Endothelial cell of umbilical vein (primary cell): ENCODE measurements around the gene ERGIC1. TPM values are rescaled to one million over a fixed set of nuclear protein-coding genes. Genes with fewer than 3 reads are reported as not detected.

Source experiments
- BruUV-seq: library from RNA; stranded (reverse); fragments of 400-500 nt; replicated peaks from 2 replicates; lab custom pipeline; 2021; lab: Mats Ljungman, UMichigan
- CTCF ChIA-PET: fragments of 300-600, 350-600 bp; sonication (Branson Sonifier 250); formaldehyde crosslinking; loops from one replicate; lab custom pipeline; 2021; ENCODE audit warnings: antibody characterized with exemption, inconsistent platforms; lab: Charles Lee
- POLR2A ChIA-PET: fragments of 300-600, 350-600 bp; sonication (Branson Sonifier 250); formaldehyde crosslinking; loops from one replicate; lab custom pipeline; 2021; ENCODE audit warnings: antibody characterized with exemption, inconsistent platforms; lab: Charles Lee
- DNase-seq: peaks from one replicate; pipeline ENCODE4 v3.0.0-alpha.2; 2011; ENCODE audit warnings: low read depth, low spot score
- FAIRE-seq: peaks from 2 replicates; lab custom pipeline; 2011; peaks lifted over from hg19 to GRCh38; lab: Jason Lieb, UNC
- H2AFZ ChIP-seq: 2 replicates; pipeline ENCODE4 v1.6.0; 2012; ENCODE audit warnings: low read depth, low read length, control low read depth, inconsistent platforms
- H3K27ac ChIP-seq: 2 replicates; pipeline ENCODE4 v1.5.1; 2011; ENCODE audit warnings: low read depth, mild to moderate bottlenecking, control low read depth, low read length, moderate library complexity; ENCODE audit not compliant: insufficient read depth
- H3K27me3 ChIP-seq, 2 experiments: 2 replicates each; pipeline versions ENCODE4 v1.6.0 to v1.6.1; 2011; ENCODE audit warnings: low read length in 2 of 2, mixed read lengths in 1 of 2; ENCODE audit not compliant: control insufficient read depth in 2 of 2, insufficient read depth in 2 of 2
- H3K36me3 ChIP-seq, 2 experiments: 2 replicates in 1 of 2; 3 replicates in 1 of 2; pipeline ENCODE4 v1.5.1; 2011; ENCODE audit warnings: low read length in 2 of 2, mild to moderate bottlenecking in 1 of 2, moderate library complexity in 1 of 2; ENCODE audit not compliant: control insufficient read depth in 2 of 2, insufficient read depth in 2 of 2; ENCODE audit errors: extremely low read depth in 1 of 2
- H3K4me1 ChIP-seq: 3 replicates; pipeline ENCODE4 v1.5.1; 2011; ENCODE audit warnings: mild to moderate bottlenecking, low read length; ENCODE audit not compliant: control insufficient read depth, insufficient read depth; ENCODE audit errors: extremely low read depth
- H3K4me2 ChIP-seq: 2 replicates; pipeline ENCODE4 v1.6.1; 2011; ENCODE audit warnings: low read length, control low read depth, mixed read lengths; ENCODE audit not compliant: insufficient read depth
- H3K4me3 ChIP-seq, 3 experiments: fragments of 200-600 bp in 1 of 3; sonication (generic), shearing (Covaris generic) in 1 of 3; replicated peaks in 1 of 3; 2 replicates each; pipeline ENCODE4 v1.5.1; 2011 to 2016; ENCODE audit warnings: control low read depth in 3 of 3, low read length in 3 of 3, mild to moderate bottlenecking in 2 of 3, inconsistent platforms in 1 of 3, low read depth in 1 of 3, moderate library complexity in 1 of 3; ENCODE audit not compliant: insufficient read depth in 1 of 3
- H3K79me2 ChIP-seq: 2 replicates; pipeline ENCODE4 v1.6.0; 2012; ENCODE audit warnings: low read length, inconsistent platforms; ENCODE audit not compliant: control insufficient read depth, insufficient read depth
- H3K9ac ChIP-seq: replicated peaks from 2 replicates; pipeline ENCODE3; 2011; ENCODE audit warnings: low read length, control low read depth; ENCODE audit not compliant: insufficient read depth; ENCODE audit errors: extremely low read depth
- H3K9me1 ChIP-seq: replicated peaks from 3 replicates; pipeline ENCODE4 v1.6.0; 2011; ENCODE audit warnings: mild to moderate bottlenecking, low read length; ENCODE audit not compliant: control insufficient read depth, insufficient read depth; ENCODE audit errors: extremely low read depth
- H3K9me3 ChIP-seq: replicated peaks from 2 replicates; pipeline ENCODE4 v1.5.1; 2012; ENCODE audit warnings: low read length, inconsistent platforms; ENCODE audit not compliant: control insufficient read depth, insufficient read depth
- H4K20me1 ChIP-seq: replicated peaks from 2 replicates; pipeline ENCODE3; 2011; ENCODE audit warnings: mild to moderate bottlenecking, low read length; ENCODE audit not compliant: control insufficient read depth, insufficient read depth; ENCODE audit errors: extremely low read depth
- EZH2 ChIP-seq: IDR thresholded peaks from 2 replicates; pipeline ENCODE4 v1.6.1; 2012; ENCODE audit warnings: borderline replicate concordance, low read depth, mild to moderate bottlenecking, moderate library complexity, low read length, inconsistent platforms; ENCODE audit not compliant: severe bottlenecking
- FOS ChIP-seq: IDR thresholded peaks from 2 replicates; pipeline ENCODE4 v1.6.1; 2011; ENCODE audit warnings: mild to moderate bottlenecking, low read length, moderate library complexity, borderline replicate concordance; ENCODE audit not compliant: insufficient read depth
- GATA2 ChIP-seq: IDR thresholded peaks from 2 replicates; pipeline ENCODE4 v1.7.0; 2011; ENCODE audit warnings: low read depth, mild to moderate bottlenecking, moderate library complexity, mixed read lengths, low read length; ENCODE audit not compliant: insufficient read length, insufficient read depth
- JUN ChIP-seq: IDR thresholded peaks from 2 replicates; pipeline ENCODE4 v1.6.1; 2011; ENCODE audit warnings: borderline replicate concordance, low read depth; ENCODE audit not compliant: insufficient read length, insufficient read depth
- MYC ChIP-seq: IDR thresholded peaks from one replicate; pipeline ENCODE4 v1.6.1; 2011; ENCODE audit warnings: mild to moderate bottlenecking, low read depth, low read length
- POLR2A ChIP-seq: IDR thresholded peaks from 2 replicates; pipeline ENCODE4 v1.6.1; 2012; ENCODE audit warnings: low read depth, mild to moderate bottlenecking, control low read depth, low read length
- POLR2AphosphoS5 ChIP-seq: IDR thresholded peaks from 2 replicates; pipeline ENCODE4 v1.6.1; 2012; ENCODE audit warnings: low read depth, mild to moderate bottlenecking, control low read depth, low read length, moderate library complexity; ENCODE audit not compliant: insufficient read depth
- dilution Hi-C: fragments of 300-500 bp; cut with MboI; formaldehyde crosslinking; loops from one replicate; pipeline ENCODE4 v1.15.0; 2019; ENCODE audit warnings: low sequenced_read_pairs; ENCODE audit not compliant: extremely low pct_ligation_motif_present
- intact Hi-C: fragments of 100-400 bp; cut with micrococcal nuclease; formaldehyde crosslinking; loops from one replicate; pipeline ENCODE4 v1.10.0; 2022
- polyA plus RNA-seq, 4 experiments: library from polyadenylated mRNA; depleted of rRNA in 3 of 4; stranded (reverse) in 3 of 4; unstranded in 1 of 4; fragments of >200 nt; gene quantifications; 2 replicates each; pipeline versions ENCODE4 v1.2.1 to v1.2.3, GENCODE V29; 2011 to 2012; ENCODE audit warnings: missing spikeins in 1 of 4
- total RNA-seq: library from RNA; stranded (reverse); gene quantifications from 2 replicates; pipeline ENCODE4 v1.2.3, GENCODE V29; 2021
- TF ChIP-seq, protein P1 (sequence below), 2 donors: IDR thresholded peaks; 1 replicate in 1 of 2; 2 replicates in 1 of 2; pipeline ENCODE4 v1.5.1; 2011; ENCODE audit warnings: low read length in 2 of 2, mild to moderate bottlenecking in 2 of 2, moderate library complexity in 2 of 2, control low read depth in 1 of 2, inconsistent platforms in 1 of 2, low read depth in 1 of 2; ENCODE audit not compliant: insufficient read depth in 1 of 2; ENCODE audit errors: extremely low read depth in 1 of 2
- TF ChIP-seq, protein P2 (sequence below): IDR thresholded peaks from 2 replicates; pipeline ENCODE4 v1.6.1; 2011; ENCODE audit not compliant: insufficient read depth, insufficient read length

The ERGIC1 gene
- total and polyA plus RNA-seq, 2 donors (not counting 3 experiments of a cell fraction or from before 2014, with no cell fraction given) = 105 to 109 TPM

DNA sequence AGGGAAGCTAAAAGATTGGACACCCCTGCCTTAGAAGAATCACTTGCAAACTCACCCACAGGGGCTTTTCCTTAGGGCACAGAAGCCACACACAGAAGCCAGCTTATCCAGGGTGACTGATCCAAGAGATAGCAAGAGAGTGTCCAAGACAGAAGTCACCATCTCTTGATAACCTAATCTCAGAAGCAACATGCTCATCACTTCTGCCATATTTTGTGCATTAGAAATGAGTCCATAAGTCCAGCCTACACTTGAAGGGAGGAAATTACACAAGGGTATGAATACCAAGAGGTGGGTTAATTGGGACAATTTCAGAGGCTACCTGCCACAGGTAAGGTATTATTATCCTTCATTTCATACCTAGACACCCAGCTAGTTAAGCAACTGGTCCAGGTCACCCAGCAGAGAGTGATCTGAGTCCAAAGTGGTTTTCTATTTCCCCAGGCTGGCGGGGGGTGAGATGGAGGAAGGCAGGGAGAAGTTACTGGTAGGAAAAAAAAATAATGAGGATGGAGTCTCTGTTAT is 3.7 kb upstream of the ERGIC1 start:
- Histone ChIP-seq H3K9me1 (no peaks in the 10 kb centered on the region), H3K79me2 (peaks cover 11% of the 10 kb centered on the region), H3K27ac (no peak overlapping the region), H3K36me3 (no peaks in the 10 kb centered on the region), H3K9ac (no peak overlapping the region), H3K4me3 (no peak overlapping the region), H3K9me3 (peaks cover 3% of the 10 kb centered on the region), H4K20me1 (no peaks in the 10 kb centered on the region), H3K4me2 (no peak overlapping the region), H3K4me1 (peaks cover 2% of the 10 kb centered on the region), H3K27me3 (no peaks in the 10 kb centered on the region), H2AFZ (no peak overlapping the region)
- FAIRE-seq = no peak
- dilution Hi-C loops = no loop called here
- no TSS peak for BruUV-seq
- POLR2A ChIA-PET = interaction anchor here (0.7 kb wide), 1 partner anchor 60 kb away, joined by 3 read pairs; no protein-coding TSS in a partner anchor
- CTCF ChIA-PET = interaction anchor here (0.7 to 1.8 kb wide), 2 partner anchors 9 to 113 kb away, joined by 3 to 6 read pairs; no protein-coding TSS in a partner anchor
- DNase-seq = no peak
- TF ChIP-seq FOS = no peak
- TF ChIP-seq, protein P1, sequence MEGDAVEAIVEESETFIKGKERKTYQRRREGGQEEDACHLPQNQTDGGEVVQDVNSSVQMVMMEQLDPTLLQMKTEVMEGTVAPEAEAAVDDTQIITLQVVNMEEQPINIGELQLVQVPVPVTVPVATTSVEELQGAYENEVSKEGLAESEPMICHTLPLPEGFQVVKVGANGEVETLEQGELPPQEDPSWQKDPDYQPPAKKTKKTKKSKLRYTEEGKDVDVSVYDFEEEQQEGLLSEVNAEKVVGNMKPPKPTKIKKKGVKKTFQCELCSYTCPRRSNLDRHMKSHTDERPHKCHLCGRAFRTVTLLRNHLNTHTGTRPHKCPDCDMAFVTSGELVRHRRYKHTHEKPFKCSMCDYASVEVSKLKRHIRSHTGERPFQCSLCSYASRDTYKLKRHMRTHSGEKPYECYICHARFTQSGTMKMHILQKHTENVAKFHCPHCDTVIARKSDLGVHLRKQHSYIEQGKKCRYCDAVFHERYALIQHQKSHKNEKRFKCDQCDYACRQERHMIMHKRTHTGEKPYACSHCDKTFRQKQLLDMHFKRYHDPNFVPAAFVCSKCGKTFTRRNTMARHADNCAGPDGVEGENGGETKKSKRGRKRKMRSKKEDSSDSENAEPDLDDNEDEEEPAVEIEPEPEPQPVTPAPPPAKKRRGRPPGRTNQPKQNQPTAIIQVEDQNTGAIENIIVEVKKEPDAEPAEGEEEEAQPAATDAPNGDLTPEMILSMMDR (IDR thresholded peaks at IDR 0.05; ENCODE audit: extremely low read depth in 1 of 2, insufficient read depth in 1 of 2, low read depth in 1 of 2, low read length in 2 of 2) = no peak
- TF ChIP-seq MYC = no peak
- no peak for TF ChIP-seq JUN
- TF ChIP-seq EZH2 = no peak
- TF ChIP-seq, protein P2, sequence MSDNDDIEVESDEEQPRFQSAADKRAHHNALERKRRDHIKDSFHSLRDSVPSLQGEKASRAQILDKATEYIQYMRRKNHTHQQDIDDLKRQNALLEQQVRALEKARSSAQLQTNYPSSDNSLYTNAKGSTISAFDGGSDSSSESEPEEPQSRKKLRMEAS = no peak
- no peak for TF ChIP-seq POLR2A
- TF ChIP-seq POLR2AphosphoS5 = no peak
- TF ChIP-seq GATA2 = no peak
- intact Hi-C loops = no loop called here
